ENCODE results near the gene POLR1A.

GRCh38 chr2:85996591-85996990, 109.1 kb downstream of the POLR1A start:
- TF ChIP-seq CTCF (IDR thresholded peaks at IDR 0.05) (no peak), EP300 (IDR thresholded peaks at IDR 0.05; ENCODE audit: low read depth) (no peak), POLR2AphosphoS5 (IDR thresholded peaks at IDR 0.05) (no peak), POLR2A (IDR thresholded peaks at IDR 0.05) (no peak)
